HG02885 (cell line): ENCODE results near the gene HES3.

Source experiments
- ATAC-seq: cut with Tn5 transposase; IDR thresholded peaks from one replicate; pipeline ENCODE4 v1.9.1; 2021; ENCODE audit warnings: mild to moderate bottlenecking; ENCODE audit not compliant: unreplicated experiment, poor library complexity

Gene HES3

DNA sequence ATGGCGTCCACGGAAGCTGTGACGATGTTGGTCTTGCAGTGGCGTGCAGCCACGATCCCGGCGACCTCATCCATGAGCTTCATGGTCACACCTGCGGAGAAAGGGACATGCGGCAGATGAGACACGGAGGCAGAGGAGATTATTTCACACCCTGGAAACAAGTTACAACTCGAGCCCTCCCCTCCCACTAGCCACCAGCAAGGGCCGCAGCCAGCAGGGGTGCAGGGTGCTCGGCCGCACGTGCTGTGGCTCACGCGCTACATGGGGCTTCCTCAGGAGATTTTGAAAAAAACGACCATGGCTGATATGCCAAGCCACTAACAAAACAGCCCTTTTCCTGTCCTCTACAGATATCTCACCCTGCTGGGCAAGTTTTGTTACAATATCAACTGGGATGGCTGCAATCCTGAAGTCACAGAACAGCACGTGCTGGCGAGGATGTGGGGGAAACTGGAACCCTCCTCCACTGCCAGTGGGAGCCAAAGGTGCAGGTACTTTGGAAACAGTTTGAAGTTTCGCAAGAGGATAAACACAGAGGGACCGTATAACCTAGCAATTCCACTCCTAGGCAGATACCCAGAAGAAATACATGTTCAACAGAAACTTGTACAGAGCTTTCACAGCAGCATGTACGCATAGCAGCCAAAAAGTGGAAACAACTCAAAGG, 51.0 kb downstream of the HES3 start:
- no peak for ATAC-seq
